Measurements from ENCODE around the gene LDLRAD3. TPM values are rescaled to one million over a fixed set of nuclear protein-coding genes. Genes with fewer than 3 reads are reported as not detected.

The LDLRAD3 gene
- total RNA-seq, 2 donors from 2014 or later = 30.8 to 42.5 TPM

- H3K27me3 ChIP-seq (replicated peaks; ENCODE audit: insufficient read depth) = no peaks in the 10 kb centered on the region
- H3K36me3 ChIP-seq = no peaks in the 10 kb centered on the region
- no peak for DNase-seq (ENCODE audit: low spot score)
- no peaks in the 10 kb centered on the region for H3K9me3 ChIP-seq
- H3K4me3 ChIP-seq = no peak overlapping the region
- 73% methylated on average over 5 of the region's 5 CpGs for WGBS
- TF ChIP-seq POLR2AphosphoS5 (IDR thresholded peaks at IDR 0.05) (no peak), POLR2A (IDR thresholded peaks at IDR 0.05) (no peak)
- TF ChIP-seq, protein P1, sequence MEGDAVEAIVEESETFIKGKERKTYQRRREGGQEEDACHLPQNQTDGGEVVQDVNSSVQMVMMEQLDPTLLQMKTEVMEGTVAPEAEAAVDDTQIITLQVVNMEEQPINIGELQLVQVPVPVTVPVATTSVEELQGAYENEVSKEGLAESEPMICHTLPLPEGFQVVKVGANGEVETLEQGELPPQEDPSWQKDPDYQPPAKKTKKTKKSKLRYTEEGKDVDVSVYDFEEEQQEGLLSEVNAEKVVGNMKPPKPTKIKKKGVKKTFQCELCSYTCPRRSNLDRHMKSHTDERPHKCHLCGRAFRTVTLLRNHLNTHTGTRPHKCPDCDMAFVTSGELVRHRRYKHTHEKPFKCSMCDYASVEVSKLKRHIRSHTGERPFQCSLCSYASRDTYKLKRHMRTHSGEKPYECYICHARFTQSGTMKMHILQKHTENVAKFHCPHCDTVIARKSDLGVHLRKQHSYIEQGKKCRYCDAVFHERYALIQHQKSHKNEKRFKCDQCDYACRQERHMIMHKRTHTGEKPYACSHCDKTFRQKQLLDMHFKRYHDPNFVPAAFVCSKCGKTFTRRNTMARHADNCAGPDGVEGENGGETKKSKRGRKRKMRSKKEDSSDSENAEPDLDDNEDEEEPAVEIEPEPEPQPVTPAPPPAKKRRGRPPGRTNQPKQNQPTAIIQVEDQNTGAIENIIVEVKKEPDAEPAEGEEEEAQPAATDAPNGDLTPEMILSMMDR (IDR thresholded peaks at IDR 0.05) = no peak
- no peak overlapping the region for H3K27ac ChIP-seq
- H3K4me1 ChIP-seq (replicated peaks) = no peaks in the 10 kb centered on the region
- intact Hi-C loops (cut with DNase I) = no loop called here
Observed at GRCh38 chr11:36191941-36192340, 248.1 kb downstream of the LDLRAD3 start.

GRCh38 chr11:36192425-36193289 is 248.8 kb downstream of the LDLRAD3 start:
- Histone ChIP-seq H3K4me3 (no peak overlapping the region), H3K27me3 (replicated peaks; ENCODE audit: insufficient read depth) (no peaks in the 10 kb centered on the region), H3K4me1 (replicated peaks) (no peaks in the 10 kb centered on the region), H3K36me3 (no peaks in the 10 kb centered on the region), H3K27ac (no peak overlapping the region), H3K9me3 (no peaks in the 10 kb centered on the region)
- intact Hi-C loops (cut with DNase I) = no loop called here
- no peak for DNase-seq (ENCODE audit: low spot score)
- WGBS = 90% methylated on average over 8 of the region's 8 CpGs
- TF ChIP-seq, protein P1 (IDR thresholded peaks at IDR 0.05) = no peak
- TF ChIP-seq POLR2AphosphoS5 (IDR thresholded peaks at IDR 0.05) = no peak
- no peak for TF ChIP-seq POLR2A (IDR thresholded peaks at IDR 0.05)

GRCh38 chr11:36193290-36193619 is 249.4 kb downstream of the LDLRAD3 start:
- H3K4me1 ChIP-seq (replicated peaks) = no peaks in the 10 kb centered on the region
- no peak overlapping the region for H3K27ac ChIP-seq
- H3K4me3 ChIP-seq = no peak overlapping the region
- TF ChIP-seq POLR2AphosphoS5 (IDR thresholded peaks at IDR 0.05) = no peak
- no peaks in the 10 kb centered on the region for H3K27me3 ChIP-seq (replicated peaks; ENCODE audit: insufficient read depth)
- intact Hi-C loops (cut with DNase I) = no loop called here
- H3K9me3 ChIP-seq = no peaks in the 10 kb centered on the region
- H3K36me3 ChIP-seq = no peaks in the 10 kb centered on the region
- no peak for DNase-seq (ENCODE audit: low spot score)
- WGBS = 84% methylated on average over 6 of the region's 6 CpGs

- Histone ChIP-seq H3K4me1 (replicated peaks) (no peaks in the 10 kb centered on the region), H3K9me3 (no peaks in the 10 kb centered on the region), H3K4me3 (no peak overlapping the region), H3K27me3 (replicated peaks; ENCODE audit: insufficient read depth) (no peaks in the 10 kb centered on the region), H3K27ac (no peak overlapping the region), H3K36me3 (no peaks in the 10 kb centered on the region)
- no peak for DNase-seq (ENCODE audit: low spot score)
- intact Hi-C loops (cut with DNase I) = no loop called here
- 62% methylated on average over 1 of the region's 1 CpG for WGBS
- TF ChIP-seq POLR2A (IDR thresholded peaks at IDR 0.05) = no peak
Observed at GRCh38 chr11:36193721-36194120, 249.9 kb downstream of the LDLRAD3 start.

- TF ChIP-seq POLR2A (IDR thresholded peaks at IDR 0.05) (no peak), POLR2AphosphoS5 (IDR thresholded peaks at IDR 0.05) (no peak)
- TF ChIP-seq, protein P1 (IDR thresholded peaks at IDR 0.05) = no peak
- H3K27ac ChIP-seq = no peak overlapping the region
- H3K4me1 ChIP-seq (replicated peaks) = no peaks in the 10 kb centered on the region
- H3K36me3 ChIP-seq = no peaks in the 10 kb centered on the region
- H3K4me3 ChIP-seq = no peak overlapping the region
- no peaks in the 10 kb centered on the region for H3K9me3 ChIP-seq
- WGBS = 63% methylated on average over 5 of the region's 5 CpGs
- H3K27me3 ChIP-seq (replicated peaks; ENCODE audit: insufficient read depth) = no peaks in the 10 kb centered on the region
- intact Hi-C loops (cut with DNase I) = no loop called here
- DNase-seq (ENCODE audit: low spot score) = no peak
Observed at GRCh38 chr11:36195496-36196354, 251.9 kb downstream of the LDLRAD3 start.

Data from prostate gland (tissue), 2 donors.